HCT116 (cell line): ENCODE data around the gene METTL21C.

Experiments used
- CTCF ChIP-seq, 3 experiments: fragments of 200-600 bp in 1 of 3; sonication (generic) in 1 of 3; IDR thresholded peaks in 2 of 3; conservative IDR thresholded peaks in 1 of 3; 2 replicates each; pipeline ENCODE4 v1.5.1; 2012 to 2017; ENCODE audit warnings: low read depth in 2 of 3, low read length in 2 of 3, antibody characterized with exemption in 1 of 3, borderline replicate concordance in 1 of 3, control low read depth in 1 of 3, mild to moderate bottlenecking in 1 of 3, mixed read lengths in 1 of 3, mixed run types in 1 of 3, moderate library complexity in 1 of 3; ENCODE audit not compliant: insufficient read depth in 1 of 3
- EZH2 ChIP-seq: fragments of 200-600 bp; sonication (generic); IDR thresholded peaks from 2 replicates; pipeline ENCODE4 v1.6.1; 2017; ENCODE audit warnings: antibody characterized with exemption, mixed run types
- EZH2phosphoT487 ChIP-seq: fragments of 200-600 bp; IDR thresholded peaks from 2 replicates; pipeline ENCODE4 v1.6.1; 2018; ENCODE audit warnings: antibody characterized with exemption, borderline replicate concordance
- JUND ChIP-seq: IDR thresholded peaks from 2 replicates; pipeline ENCODE4 v1.6.1; 2012
- POLR2A ChIP-seq: IDR thresholded peaks from 2 replicates; pipeline ENCODE4 v1.7.0; 2011; ENCODE audit warnings: borderline replicate concordance; ENCODE audit not compliant: insufficient read depth, insufficient read length; ENCODE audit errors: extremely low read depth
- POLR2AphosphoS5 ChIP-seq: IDR thresholded peaks from 2 replicates; pipeline ENCODE4 v1.6.1; 2011; ENCODE audit warnings: mild to moderate bottlenecking, low read depth, low read length, moderate library complexity
- REST ChIP-seq: IDR thresholded peaks from 2 replicates; pipeline ENCODE4 v1.6.1; 2012; ENCODE audit warnings: low read depth
- SIN3A ChIP-seq: IDR thresholded peaks from 2 replicates; pipeline ENCODE4 v1.6.1; 2012; ENCODE audit warnings: low read depth
- ZBTB33 ChIP-seq: IDR thresholded peaks from 2 replicates; pipeline ENCODE4 v1.6.1; 2011; ENCODE audit warnings: mild to moderate bottlenecking, low read length, moderate library complexity; ENCODE audit not compliant: insufficient replicate concordance; ENCODE audit errors: extremely low read depth
- ZNF274 ChIP-seq: fragments of 200-500 bp; sonication (Bioruptor generic); IDR thresholded peaks from 2 replicates; pipeline ENCODE4 v1.6.1; 2014; ENCODE audit warnings: mild to moderate bottlenecking, low read depth, low read length, inconsistent platforms

- TF ChIP-seq SIN3A (no peak), JUND (no peak), CTCF (IDR thresholded peaks at IDR 0.05 in 2 of 3, conservative IDR thresholded peaks at IDR 0.05 in 1 of 3; ENCODE audit: borderline replicate concordance in 1 of 3, insufficient read depth in 1 of 3, low read depth in 2 of 3, low read length in 2 of 3) (no peak), POLR2A (no peak), EZH2 (no peak), ZBTB33 (no peak), EZH2phosphoT487 (no peak), POLR2AphosphoS5 (no peak), ZNF274 (no peak), REST (no peak)
These were observed 27.0 kb upstream of the METTL21C start for GRCh38 chr13:102721800-102722231.
